GM23338 (cell line): ENCODE measurements around the gene PSMB7. TPM values are rescaled to one million over a fixed set of nuclear protein-coding genes. Genes with fewer than 3 reads are reported as not detected.

Source experiments
- ATAC-seq: fragments of 200-7000 bp; cut with Tn5 transposase; 3 replicates; pipeline ENCODE4 v1.9.1; 2020
- DNase-seq: peaks from one replicate; pipeline ENCODE4 v3.0.0-alpha.2; 2015; ENCODE audit warnings: low spot score
- H2AFZ ChIP-seq: fragments of 200-600 bp; sonication (generic); 2 replicates; pipeline ENCODE4 v1.8.0; 2016; ENCODE audit warnings: antibody characterized with exemption, mild to moderate bottlenecking, moderate library complexity
- H3F3A ChIP-seq: fragments of 200-600 bp; sonication (generic); replicated peaks from 2 replicates; pipeline ENCODE4 v1.8.0; 2017; ENCODE audit warnings: antibody characterized with exemption, mixed run types, low read depth
- H3K27ac ChIP-seq: fragments of 200-600 bp; sonication (generic); 2 replicates; pipeline ENCODE4 v1.6.1; 2016; ENCODE audit warnings: low read depth
- H3K27me3 ChIP-seq: fragments of 200-600 bp; sonication (generic); 2 replicates; pipeline ENCODE4 v1.8.0; 2016; ENCODE audit warnings: mild to moderate bottlenecking, mixed run types, moderate library complexity; ENCODE audit not compliant: insufficient read depth
- H3K36me3 ChIP-seq: fragments of 200-600 bp; sonication (generic); 2 replicates; pipeline ENCODE4 v1.8.0; 2016; ENCODE audit warnings: mild to moderate bottlenecking; ENCODE audit not compliant: insufficient read depth
- H3K4me1 ChIP-seq: fragments of 200-600 bp; sonication (generic); 2 replicates; pipeline ENCODE4 v1.8.0; 2016; ENCODE audit warnings: mild to moderate bottlenecking, moderate library complexity; ENCODE audit not compliant: insufficient read depth
- H3K4me2 ChIP-seq: fragments of 200-600 bp; sonication (generic); 2 replicates; pipeline ENCODE4 v1.7.1; 2017; ENCODE audit warnings: mixed run types
- H3K4me3 ChIP-seq: fragments of 200-600 bp; sonication (generic); 2 replicates; pipeline ENCODE4 v1.6.1; 2016; ENCODE audit warnings: mixed run types
- H3K79me2 ChIP-seq: fragments of 200-600 bp; sonication (generic); replicated peaks from 2 replicates; pipeline ENCODE4 v1.8.0; 2017; ENCODE audit warnings: mild to moderate bottlenecking; ENCODE audit not compliant: insufficient read depth
- H3K9me2 ChIP-seq: fragments of 200-600 bp; sonication (generic); 2 replicates; pipeline ENCODE4 v1.8.0; 2017; ENCODE audit not compliant: insufficient read depth
- H4K20me1 ChIP-seq: fragments of 200-600 bp; sonication (generic); replicated peaks from 2 replicates; pipeline ENCODE4 v1.8.0; 2017; ENCODE audit warnings: mild to moderate bottlenecking; ENCODE audit not compliant: insufficient read depth
- H3K27ac Mint-ChIP-seq: 2 replicates; pipeline ENCODE4 v1.8.0; 2020; ENCODE audit warnings: inconsistent platforms, mild to moderate bottlenecking, moderate library complexity, mixed read lengths
- H3K27me3 Mint-ChIP-seq: 3 replicates; pipeline ENCODE4 v1.8.0; 2022; ENCODE audit warnings: low read depth, mild to moderate bottlenecking, moderate library complexity, mixed read lengths, inconsistent platforms; ENCODE audit not compliant: insufficient read depth, poor library complexity
- H3K36me3 Mint-ChIP-seq: 3 replicates; pipeline ENCODE4 v1.8.0; 2021; ENCODE audit warnings: low read depth, mild to moderate bottlenecking, inconsistent platforms, moderate library complexity, mixed read lengths
- H3K4me1 Mint-ChIP-seq: 3 replicates; pipeline ENCODE4 v1.8.0; 2020; ENCODE audit warnings: mild to moderate bottlenecking, inconsistent platforms, mixed read lengths
- H3K4me3 Mint-ChIP-seq: 3 replicates; pipeline ENCODE4 v1.8.0; 2021; ENCODE audit warnings: moderate library complexity, mild to moderate bottlenecking, inconsistent platforms, mixed read lengths
- H3K9me3 Mint-ChIP-seq: 3 replicates; pipeline ENCODE4 v1.8.0; 2020; ENCODE audit warnings: moderate library complexity, mild to moderate bottlenecking, inconsistent platforms, mixed read lengths
- ETS1 ChIP-seq: IDR thresholded peaks from 2 replicates; pipeline ENCODE4 v1.6.1; 2016; ENCODE audit warnings: antibody characterized with exemption
- EZH2 ChIP-seq: fragments of 200-600 bp; sonication (generic); IDR thresholded peaks from one replicate; pipeline ENCODE4 v1.8.0; 2017; ENCODE audit warnings: antibody characterized with exemption, mild to moderate bottlenecking, low read depth; ENCODE audit not compliant: unreplicated experiment
- NANOG ChIP-seq: IDR thresholded peaks from 2 replicates; pipeline ENCODE4 v1.6.1; 2016; ENCODE audit warnings: antibody characterized with exemption, borderline replicate concordance
- REST ChIP-seq: IDR thresholded peaks from one replicate; pipeline ENCODE4 v1.6.1; 2018; ENCODE audit warnings: antibody characterized with exemption; ENCODE audit not compliant: unreplicated experiment
- STAT1 ChIP-seq: IDR thresholded peaks from one replicate; pipeline ENCODE4 v1.6.1; 2016; ENCODE audit warnings: antibody characterized with exemption; ENCODE audit not compliant: unreplicated experiment
- ZNF462 ChIP-seq: fragments of 250-450 bp; sonication (Bioruptor Pico); IDR thresholded peaks from 2 replicates; pipeline ENCODE4 v1.5.0; 2020; ENCODE audit warnings: mild to moderate bottlenecking, moderate library complexity
- polyA plus RNA-seq: library from polyadenylated mRNA; unstranded; fragments of >200 nt; fragmentation: Nextera tagmentation; extraction: Ambion mirVana; gene quantifications from 2 replicates; pipeline ENCODE4 v1.2.1, GENCODE V29; 2016
- total RNA-seq: library from RNA; depleted of rRNA; stranded (reverse); fragments of >200 nt; shearing (Covaris generic); gene quantifications from 2 replicates; pipeline ENCODE4 v1.2.3, GENCODE V29; 2014

Gene PSMB7
- total and polyA plus RNA-seq, 2 experiments from 2014 or later = 255 to 268 TPM

GRCh38 chr9:124455820-124456219 is 40.6 kb upstream of the PSMB7 start (continued):
- TF ChIP-seq ZNF462 (CRISPR knock-in tag) (no peak), EZH2 (no peak), STAT1 (no peak), REST (no peak)

- 0 out of 2 replicates have a peak, but pooled peaks cover 6% of the 10 kb centered on the region for H3F3A ChIP-seq
- peaks cover 27% of the 10 kb centered on the region for H3K27me3 ChIP-seq
- H3K9me2 ChIP-seq = no peaks in the 10 kb centered on the region
- Mint-ChIP-seq H3K27ac (no peak overlapping the region), H3K9me3 (no peaks in the 10 kb centered on the region; the same call in 2 of the 3 replicates), H3K36me3 (no peaks in the 10 kb centered on the region), H3K4me1 (peaks cover 17% of the 10 kb centered on the region), H3K4me3 (no peak overlapping the region), H3K27me3 (peaks cover 29% of the 10 kb centered on the region)
- no peak overlapping the region for H2AFZ ChIP-seq
- no peaks in the 10 kb centered on the region for H4K20me1 ChIP-seq
- no peak for ATAC-seq
- TF ChIP-seq ETS1 (no peak), NANOG (no peak)
- no peak overlapping the region for H3K4me2 ChIP-seq
- 0 out of 2 replicates have a peak, but pooled peaks cover 8% of the 10 kb centered on the region for H3K4me1 ChIP-seq
- no peak for DNase-seq
- no peak overlapping the region for H3K4me3 ChIP-seq
- no peak overlapping the region for H3K27ac ChIP-seq
- no peaks in the 10 kb centered on the region for H3K36me3 ChIP-seq
- H3K79me2 ChIP-seq = no peaks in the 10 kb centered on the region
Observed at GRCh38 chr9:124454791-124455443, 39.7 kb upstream of the PSMB7 start.
